Heart left ventricle (tissue), 16 donors: Measurements from ENCODE around the gene FEM1C. TPM values are rescaled to one million over a fixed set of nuclear protein-coding genes. Genes with fewer than 3 reads are reported as not detected.

Source experiments
- ATAC-seq, 4 donors: fragments of 200-7000 bp; cut with Tn5 transposase; one replicate each; pipeline ENCODE4 v1.9.1; 2020 to 2022; ENCODE audit warnings: moderate library complexity in 4 of 4, mild to moderate bottlenecking in 3 of 4, moderate number of reproducible peaks in 1 of 4
- DNase-seq, 5 donors: peaks; one replicate each; pipeline ENCODE4 v3.0.0-alpha.2; 2020
- H3K27ac ChIP-seq, 12 donors: fragments of 200-600 bp; sonication (generic) in 4 of 12; one replicate each; pipeline versions ENCODE4 v1.5.0 to v1.8.0; 2016 to 2022; ENCODE audit warnings: mild to moderate bottlenecking in 2 of 12
- H3K27me3 ChIP-seq, 9 donors: fragments of 200-600 bp; sonication (generic) in 2 of 9; one replicate each; pipeline versions ENCODE4 v1.5.1 to v1.8.0; 2016 to 2022; ENCODE audit warnings: mild to moderate bottlenecking in 3 of 9
- H3K36me3 ChIP-seq, 9 donors: fragments of 200-600 bp; sonication (generic) in 2 of 9; one replicate each; pipeline versions ENCODE4 v1.5.0 to v1.8.0; 2018 to 2022; ENCODE audit warnings: mild to moderate bottlenecking in 2 of 9
- H3K4me1 ChIP-seq, 12 donors: fragments of 200-600 bp; sonication (generic) in 4 of 12; one replicate each; pipeline versions ENCODE4 v1.5.0 to v1.8.0; 2016 to 2022; ENCODE audit warnings: mild to moderate bottlenecking in 3 of 12
- H3K4me3 ChIP-seq, 12 donors: fragments of 200-600 bp; sonication (generic) in 4 of 12; one replicate each; pipeline versions ENCODE4 v1.5.0 to v1.8.0; 2017 to 2022; ENCODE audit warnings: mild to moderate bottlenecking in 9 of 12, moderate library complexity in 4 of 12
- H3K9me3 ChIP-seq, 12 donors: fragments of 200-600 bp; sonication (generic) in 4 of 12; one replicate each; pipeline versions ENCODE4 v1.5.0 to v1.8.0; 2016 to 2022; ENCODE audit warnings: mild to moderate bottlenecking in 1 of 12
- POLR2A ChIP-seq, 2 donors: fragments of 450-650 bp; IDR thresholded peaks; one replicate each; pipeline ENCODE4 v1.6.1; 2017; ENCODE audit warnings: antibody characterized with exemption in 2 of 2, mild to moderate bottlenecking in 2 of 2, moderate library complexity in 2 of 2
- WGBS, 4 donors: extraction: QIAGEN DNeasy Blood & Tissue Kit in 2 of 4; methylation state at CpG; one replicate each; pipeline versions ENCODE4 v1.1.5 to v1.1.7; 2013 to 2018; 5-methylcytosine and 5-hydroxymethylcytosine counted together
- intact Hi-C, 10 donors: fragments of 100-400 bp; cut with DNase I; formaldehyde crosslinking; loops; one replicate each; pipeline versions ENCODE4 v1.11.1 to v1.14.2; 2022
- polyA plus RNA-seq, 2 donors: library from polyadenylated mRNA; stranded (reverse); fragments of 200-250 nt; gene quantifications; one replicate each; pipeline ENCODE4 v1.2.3, GENCODE V29; 2013
- total RNA-seq, 9 donors: library from RNA; depleted of rRNA in 2 of 9; stranded (reverse); fragments of >200 nt in 2 of 9; fragmentation: NEBNext Ultra II Directional in 3 of 9; extraction: Animal tissue kit (Norgen Biotek cat#: 25700) in 3 of 9; gene quantifications; one replicate each; pipeline versions ENCODE4 v1.1.0 to v1.2.4, GENCODE V29; 2016 to 2023
- TF ChIP-seq, protein P1 (sequence below), 12 donors: fragments of 200-600 bp; sonication (generic) in 4 of 12; IDR thresholded peaks; one replicate each; pipeline versions ENCODE4 v1.5.0 to v1.8.0; 2018 to 2022; ENCODE audit warnings: antibody characterized with exemption in 12 of 12, mild to moderate bottlenecking in 5 of 12
- donor health status: ischemic (EF 13 %, LVEDD 7.1; RV severe dilation, severe dysfunction).
- donor health status: healthy with polysubstance abuse.
- donor health status: DM: no; HTN: yes; CAD: no.
- donor health status: DM: no; HTN: no; CAD: no.
- donor health status: ischemic (EF 25% LVEDD 6.9; RV normal size, moderate dysfunction).
- donor health status: ischemic (EF 25% LVEDD 5.7; RV mildly dilated, moderate dysfunction).
- donor health status: healthy.
- donor health status: DM: yes; HTN: yes; CAD: no.
- donor health status: ischemic (EF 35%, LVEDD 5.7; RV mildly dilated, moderate dysfunction).
- donor health status: nonischemic (EF 11% LVEDD 7.7; RV severe dilation, severe dysfunction).
- donor health status: DM: yes; HTN: yes; CAD: no.
- donor health status: PGD.
- donor health status: ischemic (EF 29% LVEDD 5.4; RV normal size, mild dysfunction).
- donor health status: nonischemic (EF 23%, LVEDD 6.1; RV moderate dilation, normal function).

The FEM1C gene
- total and polyA plus RNA-seq, 11 donors = 14.9 to 92.7 (median 43.4) TPM

DNA sequence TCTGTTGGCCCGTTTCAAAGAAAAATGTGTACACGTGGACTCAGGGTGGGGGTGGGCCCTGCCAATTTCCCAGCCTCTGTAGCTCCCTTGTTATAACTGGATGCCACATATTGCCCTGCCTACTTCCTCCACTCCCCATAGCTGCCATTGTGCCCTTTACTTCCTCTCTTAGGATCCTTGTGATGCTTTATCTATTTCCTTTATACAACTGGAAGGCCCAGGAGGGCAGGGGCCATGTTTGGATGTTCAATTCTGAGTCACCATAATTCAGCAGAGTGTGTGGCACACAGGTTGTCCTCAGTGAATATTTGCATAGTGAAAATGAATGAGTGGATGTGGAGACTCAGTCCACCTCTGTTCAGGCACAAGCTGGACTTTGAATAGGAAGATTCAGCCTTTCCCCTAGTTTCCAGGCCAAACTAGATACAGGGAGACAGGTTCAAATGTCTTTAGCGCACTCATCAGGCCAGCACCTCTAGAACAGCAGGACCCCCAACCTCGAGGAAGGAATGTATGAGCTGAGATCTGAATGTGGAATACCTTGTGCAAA, 10.6 kb upstream of the FEM1C start:
- intact Hi-C loops = no loop called here

GRCh38 chr5:115553082-115553481, 8.5 kb upstream of the FEM1C start:
- ATAC-seq (no peak), DNase-seq (no peak)
- intact Hi-C loops = no loop called here
- Histone ChIP-seq H3K27ac (no peak overlapping the region), H3K4me3 (no peak overlapping the region), H3K4me1 (peaks cover 0 to 11% (median 3%) of the 10 kb centered on the region in 12 donors), H3K36me3 (no peaks in the 10 kb centered on the region), H3K9me3 (no peaks in the 10 kb centered on the region), H3K27me3 (no peaks in the 10 kb centered on the region)
- TF ChIP-seq POLR2A (IDR thresholded peaks at IDR 0.05) = no peak
- TF ChIP-seq, protein P1, sequence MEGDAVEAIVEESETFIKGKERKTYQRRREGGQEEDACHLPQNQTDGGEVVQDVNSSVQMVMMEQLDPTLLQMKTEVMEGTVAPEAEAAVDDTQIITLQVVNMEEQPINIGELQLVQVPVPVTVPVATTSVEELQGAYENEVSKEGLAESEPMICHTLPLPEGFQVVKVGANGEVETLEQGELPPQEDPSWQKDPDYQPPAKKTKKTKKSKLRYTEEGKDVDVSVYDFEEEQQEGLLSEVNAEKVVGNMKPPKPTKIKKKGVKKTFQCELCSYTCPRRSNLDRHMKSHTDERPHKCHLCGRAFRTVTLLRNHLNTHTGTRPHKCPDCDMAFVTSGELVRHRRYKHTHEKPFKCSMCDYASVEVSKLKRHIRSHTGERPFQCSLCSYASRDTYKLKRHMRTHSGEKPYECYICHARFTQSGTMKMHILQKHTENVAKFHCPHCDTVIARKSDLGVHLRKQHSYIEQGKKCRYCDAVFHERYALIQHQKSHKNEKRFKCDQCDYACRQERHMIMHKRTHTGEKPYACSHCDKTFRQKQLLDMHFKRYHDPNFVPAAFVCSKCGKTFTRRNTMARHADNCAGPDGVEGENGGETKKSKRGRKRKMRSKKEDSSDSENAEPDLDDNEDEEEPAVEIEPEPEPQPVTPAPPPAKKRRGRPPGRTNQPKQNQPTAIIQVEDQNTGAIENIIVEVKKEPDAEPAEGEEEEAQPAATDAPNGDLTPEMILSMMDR (IDR thresholded peaks at IDR 0.05) = no peak
- WGBS, 4 donors = 95 to 98% (median 95%) methylated on average over 4 of the region's 4 CpGs

More for the DNA sequence above, 10.6 kb upstream of the FEM1C start:
- Histone ChIP-seq H3K27ac (no peak overlapping the region), H3K4me3 (no peak overlapping the region), H3K9me3 (no peaks in the 10 kb centered on the region), H3K36me3 (no peaks in the 10 kb centered on the region), H3K27me3 (no peaks in the 10 kb centered on the region), H3K4me1 (peaks cover 0 to 17% (median 8%) of the 10 kb centered on the region in 12 donors)
- ATAC-seq (no peak), DNase-seq (no peak)
- 85 to 94% (median 91%) methylated on average over 4 of the region's 4 CpGs for WGBS, 4 donors
- TF ChIP-seq, protein P1 (IDR thresholded peaks at IDR 0.05) = no peak
- no peak for TF ChIP-seq POLR2A (IDR thresholded peaks at IDR 0.05)

DNA sequence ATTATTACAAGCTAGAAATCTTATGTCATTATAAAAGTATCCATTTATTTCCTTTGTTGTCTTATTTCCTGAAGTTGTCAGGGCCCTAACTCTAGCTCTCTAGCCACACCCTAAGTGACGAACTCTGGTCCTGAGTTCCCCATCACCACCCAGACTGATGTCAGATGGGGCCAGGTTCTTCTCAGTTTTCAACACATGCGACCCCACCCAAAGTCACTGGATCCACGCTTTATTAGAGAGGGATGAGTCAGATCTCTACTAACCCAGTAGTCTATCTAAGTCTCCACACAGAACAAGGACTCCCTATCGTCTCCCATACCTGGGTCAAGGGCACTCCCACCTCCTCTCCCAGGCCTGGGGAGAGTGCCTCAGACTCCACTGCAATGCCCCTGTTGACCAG, 6.8 kb upstream of the FEM1C start:
- WGBS, 4 donors = 65 to 78% (median 67%) methylated on average over 4 of the region's 4 CpGs

DNA sequence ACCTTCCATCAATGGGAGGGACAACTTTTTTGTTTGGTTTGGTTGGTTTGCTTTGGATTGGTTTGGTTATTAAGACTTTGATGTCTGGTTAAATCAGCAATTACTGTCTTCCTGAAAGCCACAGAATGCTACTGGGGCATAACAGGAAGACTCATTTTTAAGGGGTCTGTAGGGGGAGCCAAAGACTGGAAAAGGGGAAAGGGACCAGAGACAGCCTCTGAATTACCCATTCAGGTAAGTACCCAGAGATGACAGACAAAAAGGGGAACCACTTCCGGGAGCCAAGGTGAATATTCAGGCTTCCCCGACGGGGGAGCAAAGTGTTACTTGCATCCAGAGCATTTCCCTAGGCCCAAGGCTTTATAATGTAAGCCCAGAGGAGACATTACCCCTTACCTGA, 4.6 kb upstream of the FEM1C start:
- Histone ChIP-seq H3K9me3 (peaks cover 0 to 16% (median 6%) of the 10 kb centered on the region in 12 donors), H3K4me3 (no peak overlapping the region), H3K36me3 (no peaks in the 10 kb centered on the region), H3K27ac (no peak overlapping the region), H3K27me3 (no peaks in the 10 kb centered on the region), H3K4me1 (peaks cover 0 to 5% (median 0%) of the 10 kb centered on the region in 12 donors)
- no peak for DNase-seq
- WGBS, 4 donors = 63 to 79% (median 70%) methylated on average over 3 of the region's 3 CpGs
- no peak for ATAC-seq
- intact Hi-C loops = loop anchor here in 4 of 10 donors (5.0 to 10.0 kb wide), 3 partner anchors 76 to 293 kb away; partner anchors contain the start of genes TMED7 (in 2 of the 4), AP3S1 (in 1 of the 4) and ATG12 (in 1 of the 4)
- TF ChIP-seq, protein P1 (IDR thresholded peaks at IDR 0.05) = peak in 3 of 12 donors; percentile 6 to 20 (median 17)
- TF ChIP-seq POLR2A (IDR thresholded peaks at IDR 0.05) = no peak

More for the DNA sequence above, 6.8 kb upstream of the FEM1C start:
- Histone ChIP-seq H3K4me3 (no peak overlapping the region), H3K9me3 (peaks cover 0 to 2% (median 0%) of the 10 kb centered on the region in 12 donors), H3K36me3 (no peaks in the 10 kb centered on the region), H3K27me3 (no peaks in the 10 kb centered on the region), H3K27ac (no peak overlapping the region), H3K4me1 (no peaks in the 10 kb centered on the region)
- ATAC-seq (peak; percentile 32 to 67 (median 47)), DNase-seq (no peak)
- intact Hi-C loops = no loop called here
- TF ChIP-seq, protein P1 (IDR thresholded peaks at IDR 0.05) = no peak
- no peak for TF ChIP-seq POLR2A (IDR thresholded peaks at IDR 0.05)
